GM18868 (cell line): ENCODE measurements around the gene SLC36A3.
"Not testable (repeated sequence)": the region's sequence is repeated elsewhere in the genome, so short reads cannot be mapped to it uniquely, and the experiment has no call there.

Experiments
- ATAC-seq: cut with Tn5 transposase; IDR thresholded peaks from one replicate; pipeline ENCODE4 v1.9.1; 2021; ENCODE audit warnings: mild to moderate bottlenecking, moderate library complexity; ENCODE audit not compliant: unreplicated experiment

Gene SLC36A3

DNA sequence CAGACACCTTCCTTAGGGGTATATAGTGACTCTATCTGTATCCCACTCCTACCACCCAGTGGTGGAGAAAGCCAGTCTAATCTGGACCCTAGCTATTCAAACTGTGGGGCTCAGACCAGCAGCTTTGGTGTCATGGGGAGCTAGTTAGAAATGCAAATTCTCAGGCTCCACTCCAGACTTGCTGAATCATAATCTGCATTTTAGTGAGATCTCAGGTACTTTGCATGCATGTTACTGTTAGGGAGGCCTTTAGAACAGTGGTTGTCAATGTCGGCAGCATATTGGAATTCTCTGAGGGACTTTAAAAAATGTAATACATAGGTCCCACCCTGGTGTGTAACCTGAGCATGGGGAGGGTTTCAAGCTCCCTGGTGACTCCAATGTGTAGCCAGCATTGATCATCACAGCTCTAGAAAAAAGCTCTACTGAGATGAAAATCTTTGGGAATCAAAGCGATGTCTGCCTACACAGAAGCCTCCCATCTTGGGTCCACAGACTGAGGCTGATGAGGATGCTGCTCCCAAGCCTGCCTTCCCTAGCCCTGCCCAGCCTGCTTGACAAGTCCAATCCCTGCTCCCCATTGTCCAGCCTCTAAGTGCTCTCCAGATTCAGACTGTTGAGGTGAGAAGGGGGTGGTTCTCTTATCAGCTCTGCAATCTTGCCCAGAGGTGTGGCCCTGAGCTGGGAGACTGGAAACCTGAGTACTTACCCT, 62.5 kb downstream of the SLC36A3 start:
- no peak for ATAC-seq

DNA sequence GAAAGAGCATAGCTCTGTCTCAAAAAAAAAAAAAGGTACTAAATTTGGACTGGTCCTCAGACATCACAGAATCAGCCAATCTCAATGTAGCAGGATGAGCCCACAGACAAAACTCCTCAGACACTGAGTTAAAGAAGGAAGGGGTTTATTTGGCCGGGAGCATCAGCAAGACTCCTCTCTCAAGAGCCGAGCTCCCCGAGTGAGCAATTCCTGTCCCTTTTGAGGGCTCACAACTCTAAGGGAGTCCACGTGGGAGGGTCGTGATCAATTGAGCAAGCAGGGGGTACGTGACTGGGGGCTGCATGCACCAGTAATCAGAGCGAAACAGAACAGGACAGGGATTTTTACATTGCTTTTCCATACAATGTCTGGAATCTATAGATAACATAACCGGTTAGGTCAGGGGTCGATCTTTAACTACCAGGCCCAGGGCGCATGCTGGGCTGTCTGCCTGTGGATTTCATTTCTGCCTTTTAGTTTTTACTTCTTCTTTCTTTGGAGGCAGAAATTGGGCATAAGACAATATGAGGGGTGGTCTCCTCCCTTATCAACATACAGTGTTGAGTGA, 63.2 kb downstream of the SLC36A3 start:
- ATAC-seq, result not testable (repeated sequence)

DNA sequence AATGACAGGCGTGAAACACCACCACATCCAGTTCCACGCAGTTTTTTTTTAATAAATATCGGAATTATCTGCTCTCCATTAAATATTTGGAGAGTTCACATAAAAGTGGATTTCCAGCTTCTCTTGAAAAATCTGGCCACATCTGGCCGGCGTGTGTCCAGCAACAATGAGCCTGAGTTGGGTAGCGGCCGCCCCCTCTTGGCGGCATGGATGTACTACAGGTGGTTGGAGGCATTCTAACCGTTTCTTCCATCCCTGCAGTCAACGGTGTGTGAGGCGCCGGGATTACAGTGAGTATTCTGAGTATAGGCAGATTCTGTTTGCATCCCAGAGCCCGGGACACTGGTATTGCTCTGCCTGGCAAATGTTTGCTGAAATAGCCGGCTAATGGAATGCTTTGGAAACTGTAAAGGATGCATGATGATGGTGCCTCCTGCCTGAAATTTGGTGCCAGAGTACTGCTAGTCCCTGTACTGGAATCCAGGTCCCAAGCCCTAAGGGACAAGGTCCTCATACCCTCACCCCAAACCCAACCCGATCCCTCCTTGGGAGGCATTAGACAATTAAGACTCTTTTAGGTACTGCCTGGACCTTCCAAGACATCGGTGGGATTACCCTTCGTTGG, 64.2 kb downstream of the SLC36A3 start:
- peak; percentile 44 for ATAC-seq

DNA sequence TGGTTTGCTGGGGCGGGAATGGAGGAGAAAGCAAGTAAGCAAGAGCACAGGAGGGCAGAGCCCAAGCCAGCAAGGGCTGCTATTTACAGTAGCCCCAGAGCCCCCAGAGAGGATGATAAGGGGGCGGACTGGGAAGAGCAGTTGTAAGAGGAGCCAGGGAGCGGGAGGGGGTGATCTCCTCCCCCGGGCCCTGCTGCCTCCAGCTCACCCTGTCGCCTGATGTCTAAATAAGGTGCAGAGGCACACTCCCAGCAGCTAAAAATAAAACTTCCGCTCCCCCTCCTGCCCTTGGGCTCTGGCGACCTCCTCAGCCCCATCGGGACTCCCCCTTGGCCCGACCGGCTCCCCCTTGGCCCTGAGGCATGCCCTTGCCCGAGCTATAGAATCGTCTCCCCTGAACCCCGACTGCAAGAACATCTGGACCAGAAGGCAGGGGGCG, 65.2 kb downstream of the SLC36A3 start:
- ATAC-seq, result peak; percentile 51

DNA sequence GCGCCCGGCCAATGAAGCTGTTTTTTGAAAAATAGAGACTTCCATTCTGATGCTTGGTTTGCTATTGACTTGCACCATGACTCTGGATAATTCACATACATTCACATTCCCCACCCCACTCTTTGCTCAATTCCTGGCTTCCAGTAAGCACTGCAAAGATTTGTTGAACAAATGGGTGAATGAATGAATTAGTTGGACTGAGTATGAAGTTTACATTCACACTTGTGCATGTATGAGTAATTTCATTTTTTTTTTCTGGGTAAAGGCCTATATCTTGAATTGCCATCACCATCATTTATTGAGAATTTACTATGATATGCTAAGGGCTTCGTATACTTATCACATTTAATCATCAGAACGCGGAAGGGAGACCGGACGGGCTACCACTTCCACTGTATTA, 65.9 kb downstream of the SLC36A3 start:
- no peak for ATAC-seq

DNA sequence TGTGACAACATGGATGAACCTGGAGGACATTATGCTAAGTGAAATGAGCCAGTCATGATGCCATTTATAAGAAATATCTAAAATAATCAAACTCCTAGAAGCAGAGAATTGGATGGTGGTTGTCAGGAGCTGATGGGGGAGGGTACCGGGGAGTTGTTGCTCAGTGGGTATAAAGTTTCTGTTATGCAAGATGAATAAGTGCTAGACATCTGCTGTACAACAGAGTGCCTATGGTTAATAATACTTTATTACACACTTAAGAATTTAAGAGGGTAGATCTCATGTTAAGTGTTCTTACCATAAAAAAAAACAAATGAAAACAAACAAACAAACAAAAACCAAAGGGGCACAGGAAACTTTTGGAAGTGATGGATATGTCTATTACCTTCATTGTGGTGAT, 66.7 kb downstream of the SLC36A3 start:
- no peak for ATAC-seq

DNA sequence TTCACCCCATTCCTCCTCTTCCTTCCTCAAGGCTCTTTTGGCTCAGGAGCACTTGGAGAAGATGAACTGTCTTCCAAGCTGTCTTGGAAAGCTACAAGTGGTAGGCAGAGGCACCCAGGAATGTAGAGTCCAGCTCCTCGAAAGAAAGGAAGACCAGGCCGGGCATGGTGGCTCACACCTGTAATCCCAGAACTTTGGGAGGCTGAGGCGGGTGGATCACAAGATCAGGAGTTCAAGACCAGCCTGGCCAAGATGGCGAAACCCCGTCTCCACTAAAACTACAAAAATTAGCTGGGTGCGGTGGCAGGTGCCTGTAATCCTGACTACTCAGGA, 68.4 kb downstream of the SLC36A3 start:
- ATAC-seq, result not testable (repeated sequence)

DNA sequence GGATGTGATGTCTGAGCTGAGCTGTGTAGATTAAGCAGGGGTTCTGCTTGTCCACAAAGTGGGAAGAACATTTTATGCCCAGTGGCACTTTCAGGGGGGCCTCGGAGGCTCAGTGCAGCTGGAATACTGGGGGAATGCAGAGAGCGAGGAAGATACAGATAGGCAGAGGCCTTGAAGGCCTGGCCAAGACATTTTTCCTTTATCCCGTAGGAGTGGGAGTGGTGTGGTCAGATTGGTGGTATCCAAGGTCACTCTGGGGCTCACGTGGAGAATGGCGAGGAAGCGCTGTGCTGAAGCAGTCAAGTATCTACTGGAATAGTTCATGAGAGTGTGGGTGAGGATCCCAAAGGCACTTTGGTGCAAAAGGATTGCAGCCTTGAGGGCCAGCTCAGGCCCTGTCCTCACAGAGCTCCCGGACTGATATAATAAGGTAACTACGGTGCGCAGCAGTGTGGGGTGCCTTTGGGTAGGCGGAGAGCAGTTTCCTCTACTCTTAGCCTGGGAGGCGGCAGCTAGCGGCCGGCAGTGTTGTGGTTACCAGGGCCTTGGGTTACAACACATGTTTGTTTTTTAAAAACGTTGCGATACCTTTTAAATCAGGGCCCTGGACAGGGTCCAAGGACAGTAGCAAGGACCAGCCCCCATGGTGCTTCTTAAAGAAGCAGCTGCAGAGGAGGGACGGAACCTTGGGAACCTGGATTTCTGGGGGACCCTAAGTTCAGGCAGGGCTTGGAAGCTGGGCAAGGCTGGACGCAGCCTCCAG, 68.9 kb downstream of the SLC36A3 start:
- peak; percentile 69 for ATAC-seq

DNA sequence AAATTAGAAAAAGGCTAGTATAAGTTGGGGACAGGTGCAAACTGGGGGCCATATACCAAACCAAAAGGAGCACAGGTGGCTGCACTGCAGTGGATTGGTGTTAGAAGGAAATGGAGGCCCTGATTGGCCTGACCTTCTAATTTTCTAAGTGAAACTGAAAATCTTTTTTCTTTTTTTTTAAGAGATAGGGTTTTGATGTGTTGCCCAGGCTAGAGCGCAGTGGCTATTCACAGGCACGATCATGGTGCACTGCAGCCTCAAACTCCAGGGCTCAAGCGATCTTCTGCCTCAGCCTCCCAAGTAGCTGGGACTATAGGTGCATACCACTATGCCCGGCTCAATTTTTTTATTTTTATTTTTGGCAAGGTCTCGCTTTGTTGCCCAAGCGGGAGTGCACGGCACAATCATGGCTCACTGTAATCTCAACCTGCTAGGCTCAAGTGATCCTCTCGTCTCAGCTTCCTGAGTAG, 69.9 kb downstream of the SLC36A3 start:
- ATAC-seq, result peak; percentile 42

DNA sequence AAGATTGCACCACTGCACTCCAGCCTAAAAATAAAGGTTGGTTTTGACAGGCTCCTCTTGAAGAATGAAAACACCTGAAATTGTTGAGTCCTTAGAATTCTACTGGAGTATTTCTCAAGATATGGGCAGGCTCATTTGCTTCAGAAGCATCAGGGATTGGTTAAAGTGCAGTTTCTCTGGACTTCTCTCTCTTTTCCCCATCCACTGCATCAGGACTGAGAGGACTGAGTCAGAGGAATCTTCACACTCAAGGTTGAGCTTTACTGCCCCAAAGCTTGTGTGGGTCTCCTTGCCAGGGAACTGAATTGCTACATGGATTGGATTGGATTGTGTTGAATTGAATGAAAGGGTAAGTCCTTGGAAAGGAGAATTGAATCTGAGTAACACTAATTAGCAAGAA, 72.2 kb downstream of the SLC36A3 start:
- no peak for ATAC-seq

DNA sequence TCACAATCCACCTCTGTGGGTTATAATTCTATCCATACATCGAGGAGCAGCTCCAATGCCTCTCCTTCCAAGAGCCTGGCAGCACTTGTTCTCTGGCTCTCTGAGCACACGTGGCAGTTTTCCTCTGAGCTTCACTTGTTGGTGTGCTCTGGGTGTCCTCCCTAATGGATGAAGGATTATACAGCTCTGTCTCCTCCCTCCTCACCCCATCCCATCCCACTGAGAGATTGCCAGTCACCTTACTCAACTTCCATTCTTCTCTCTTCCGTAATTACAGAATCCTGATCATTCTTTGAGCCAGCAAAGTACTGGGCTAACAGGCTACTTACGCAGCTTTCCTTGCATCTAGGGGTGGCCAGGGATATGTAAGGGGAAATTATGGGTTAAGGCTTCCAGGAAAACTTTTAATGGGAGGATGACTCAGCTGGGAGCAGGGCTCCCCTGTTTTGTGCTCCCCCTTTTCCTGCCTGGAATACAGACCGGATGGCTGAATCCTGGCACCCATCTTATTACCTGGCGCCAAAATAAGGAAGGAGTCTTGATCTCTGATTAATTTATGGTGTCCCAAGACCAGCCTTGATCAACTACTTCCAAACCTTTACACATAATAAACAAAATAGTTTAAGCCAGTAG, 73.4 kb downstream of the SLC36A3 start:
- no peak for ATAC-seq

DNA sequence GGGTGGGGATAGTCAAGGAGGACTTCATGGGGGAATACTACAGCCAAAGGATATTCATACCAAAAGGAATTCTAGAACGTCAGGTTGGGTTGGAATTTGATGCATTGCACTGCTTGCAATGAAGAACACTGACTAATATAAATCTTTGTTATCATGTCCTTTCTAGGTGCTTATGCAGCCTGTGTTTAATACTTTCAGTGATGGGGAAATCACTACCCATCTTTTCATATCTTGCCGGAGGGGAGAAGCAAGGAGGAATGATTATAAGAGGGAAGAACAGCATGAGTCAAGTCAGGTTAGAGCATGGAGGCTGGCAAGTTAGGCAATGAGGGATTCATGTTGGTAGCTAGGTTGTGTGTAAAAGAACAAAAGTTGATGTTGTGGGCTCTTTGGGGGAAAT, 74.6 kb downstream of the SLC36A3 start:
- ATAC-seq, result no peak

DNA sequence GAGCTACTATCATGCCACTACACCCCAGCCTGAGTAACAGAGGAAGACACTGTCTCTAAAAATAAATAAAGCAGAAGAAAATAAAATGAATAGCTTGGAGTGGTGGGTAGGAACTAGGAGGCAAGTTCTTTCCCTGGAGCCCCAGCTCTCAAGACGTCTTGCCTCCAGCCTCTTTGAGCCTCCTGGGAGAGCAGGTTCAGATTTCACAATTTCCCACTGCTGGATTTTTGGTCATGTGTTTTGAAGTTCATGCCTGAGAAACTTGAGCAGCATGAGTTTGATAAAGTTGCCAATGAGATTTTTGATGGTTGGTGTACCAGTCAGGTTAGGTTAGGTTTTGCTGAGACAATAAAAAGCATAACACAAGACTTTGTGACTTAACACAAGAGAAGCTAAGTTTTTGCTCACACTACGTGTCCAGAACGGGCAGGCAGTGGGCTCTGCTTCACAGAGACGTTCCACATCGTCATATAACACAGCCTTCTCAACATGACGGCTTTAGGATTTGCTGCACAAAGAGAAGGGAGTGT, 75.6 kb downstream of the SLC36A3 start:
- ATAC-seq, result no peak
